ENCODE measurements around the gene DGKZ.

DGKZ gene

DNA sequence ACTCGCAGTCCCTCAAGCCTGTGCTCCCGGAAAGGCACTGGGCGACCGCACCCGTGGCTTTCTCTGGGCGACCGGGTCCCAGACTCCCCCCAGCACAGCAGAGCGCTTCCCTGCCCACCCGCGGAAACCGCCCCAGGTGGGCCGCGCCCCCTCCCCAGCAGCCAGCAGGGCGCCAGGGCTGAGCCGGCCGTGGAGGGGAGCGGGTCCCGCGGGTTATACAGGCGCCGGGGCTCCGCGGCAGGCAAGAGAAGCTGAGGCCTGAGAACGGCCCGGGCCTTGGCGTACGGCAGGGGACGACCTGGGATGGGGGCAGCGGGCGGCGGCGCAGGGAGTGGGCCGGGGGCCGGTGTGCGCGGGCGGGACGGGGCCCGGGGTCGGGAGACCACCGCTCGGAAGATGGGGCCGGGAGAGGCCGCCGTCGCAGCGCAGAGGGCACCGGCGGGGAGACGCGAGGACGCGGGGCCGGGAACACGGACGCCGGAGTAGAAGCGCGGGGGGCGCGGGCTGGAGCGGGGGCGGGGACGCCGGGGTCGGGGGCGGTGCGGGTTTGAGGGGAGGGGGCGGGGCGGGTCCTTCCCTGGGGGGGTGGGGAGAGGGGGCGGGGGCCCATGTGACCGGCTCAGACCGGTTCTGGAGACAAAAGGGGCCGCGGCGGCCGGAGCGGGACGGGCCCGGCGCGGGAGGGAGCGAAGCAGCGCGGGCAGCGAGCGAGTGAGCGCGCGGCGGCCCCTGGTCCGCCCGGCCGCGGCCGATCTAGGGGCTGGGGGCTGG lies 34.0 kb downstream of the DGKZ start, which contains the start of gene MDK:
MDK (plus strand) TSS at position 622 of the 771 bp plus-strand sequence. CDS start 389 bp downstream, outside the sequence.
- TF ChIP-seq ZFX (IDR thresholded peaks at IDR 0.05), result no peak
- TF ChIP-seq, protein P1, sequence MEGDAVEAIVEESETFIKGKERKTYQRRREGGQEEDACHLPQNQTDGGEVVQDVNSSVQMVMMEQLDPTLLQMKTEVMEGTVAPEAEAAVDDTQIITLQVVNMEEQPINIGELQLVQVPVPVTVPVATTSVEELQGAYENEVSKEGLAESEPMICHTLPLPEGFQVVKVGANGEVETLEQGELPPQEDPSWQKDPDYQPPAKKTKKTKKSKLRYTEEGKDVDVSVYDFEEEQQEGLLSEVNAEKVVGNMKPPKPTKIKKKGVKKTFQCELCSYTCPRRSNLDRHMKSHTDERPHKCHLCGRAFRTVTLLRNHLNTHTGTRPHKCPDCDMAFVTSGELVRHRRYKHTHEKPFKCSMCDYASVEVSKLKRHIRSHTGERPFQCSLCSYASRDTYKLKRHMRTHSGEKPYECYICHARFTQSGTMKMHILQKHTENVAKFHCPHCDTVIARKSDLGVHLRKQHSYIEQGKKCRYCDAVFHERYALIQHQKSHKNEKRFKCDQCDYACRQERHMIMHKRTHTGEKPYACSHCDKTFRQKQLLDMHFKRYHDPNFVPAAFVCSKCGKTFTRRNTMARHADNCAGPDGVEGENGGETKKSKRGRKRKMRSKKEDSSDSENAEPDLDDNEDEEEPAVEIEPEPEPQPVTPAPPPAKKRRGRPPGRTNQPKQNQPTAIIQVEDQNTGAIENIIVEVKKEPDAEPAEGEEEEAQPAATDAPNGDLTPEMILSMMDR (conservative IDR thresholded peaks at IDR 0.05), result no peak
- H3K27ac ChIP-seq, result peak within 1 kb of the TSS; percentile 41

DNA sequence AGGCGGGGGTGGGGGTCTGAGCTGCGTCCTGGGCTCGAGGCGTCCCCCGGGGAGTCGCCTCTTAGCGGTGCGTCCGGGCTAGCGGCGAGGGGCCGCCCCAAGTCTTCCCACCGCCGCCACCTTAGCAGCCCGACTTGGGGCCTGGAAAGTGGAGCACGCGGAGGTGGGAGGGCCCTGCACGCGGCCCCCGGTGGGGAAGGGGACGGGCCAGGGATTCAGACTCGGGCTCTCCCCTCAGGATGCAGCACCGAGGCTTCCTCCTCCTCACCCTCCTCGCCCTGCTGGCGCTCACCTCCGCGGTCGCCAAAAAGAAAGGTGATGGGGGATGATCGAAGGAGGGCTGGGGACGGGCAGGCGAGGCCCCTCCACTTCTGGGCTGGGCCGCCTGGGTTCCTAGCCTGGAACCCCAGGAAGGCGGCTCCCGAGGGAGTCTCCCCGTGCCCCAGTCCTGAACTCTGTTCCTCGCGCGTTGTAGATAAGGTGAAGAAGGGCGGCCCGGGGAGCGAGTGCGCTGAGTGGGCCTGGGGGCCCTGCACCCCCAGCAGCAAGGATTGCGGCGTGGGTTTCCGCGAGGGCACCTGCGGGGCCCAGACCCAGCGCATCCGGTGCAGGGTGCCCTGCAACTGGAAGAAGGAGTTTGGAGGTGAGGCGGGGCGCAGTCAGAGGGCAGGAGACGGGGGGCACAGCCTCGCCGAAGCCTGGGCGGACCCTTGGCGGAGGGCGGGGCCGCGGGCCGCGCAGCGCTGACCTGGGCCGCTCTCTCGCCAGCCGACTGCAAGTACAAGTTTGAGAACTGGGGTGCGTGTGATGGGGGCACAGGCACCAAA lies 34.8 kb downstream of the DGKZ start:
- TF ChIP-seq ZFX (IDR thresholded peaks at IDR 0.05), result peak; percentile 35; the same call in 1 of the 2 replicates
- TF ChIP-seq, protein P1 (conservative IDR thresholded peaks at IDR 0.05), result no peak
- H3K27ac ChIP-seq, result peak overlapping the region; percentile 41

DNA sequence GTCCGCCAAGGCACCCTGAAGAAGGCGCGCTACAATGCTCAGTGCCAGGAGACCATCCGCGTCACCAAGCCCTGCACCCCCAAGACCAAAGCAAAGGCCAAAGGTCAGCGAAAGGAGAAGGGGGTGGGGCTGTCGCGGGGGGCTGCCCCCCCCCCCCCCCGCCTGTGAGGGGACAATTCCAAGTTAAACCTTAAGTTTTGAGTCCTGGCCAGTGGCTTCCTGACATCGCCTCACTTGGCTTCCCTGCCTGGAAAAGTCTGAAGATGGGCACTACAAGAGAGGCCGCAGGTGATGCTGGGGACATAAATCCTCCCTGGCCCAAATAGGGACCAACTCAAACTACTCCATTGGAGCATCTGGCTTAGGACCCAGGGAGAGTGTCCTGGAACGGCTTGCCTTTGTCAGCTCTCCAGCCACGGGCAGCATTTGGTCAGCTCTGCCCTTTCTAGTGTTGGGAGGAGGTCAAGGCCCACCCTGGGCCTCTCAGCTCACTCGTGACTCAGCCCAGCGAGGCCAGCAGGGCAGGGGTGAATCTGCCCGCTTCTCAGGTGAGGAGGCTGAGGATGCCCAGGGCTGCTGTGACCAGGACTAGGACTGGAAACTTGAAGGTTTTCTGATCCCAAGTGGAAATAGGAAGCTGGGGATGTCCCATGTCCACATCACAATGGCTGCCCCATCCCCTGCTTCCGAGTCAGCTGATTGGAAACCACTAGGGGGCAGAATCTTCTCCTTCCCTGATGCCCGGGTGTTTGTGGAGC lies 35.6 kb downstream of the DGKZ start:
- no peak overlapping the region; the same call in 1 of the 2 replicates for H3K27ac ChIP-seq
- no peak for TF ChIP-seq ZFX (IDR thresholded peaks at IDR 0.05)
- TF ChIP-seq, protein P1 (conservative IDR thresholded peaks at IDR 0.05), result peak; percentile 84

DNA sequence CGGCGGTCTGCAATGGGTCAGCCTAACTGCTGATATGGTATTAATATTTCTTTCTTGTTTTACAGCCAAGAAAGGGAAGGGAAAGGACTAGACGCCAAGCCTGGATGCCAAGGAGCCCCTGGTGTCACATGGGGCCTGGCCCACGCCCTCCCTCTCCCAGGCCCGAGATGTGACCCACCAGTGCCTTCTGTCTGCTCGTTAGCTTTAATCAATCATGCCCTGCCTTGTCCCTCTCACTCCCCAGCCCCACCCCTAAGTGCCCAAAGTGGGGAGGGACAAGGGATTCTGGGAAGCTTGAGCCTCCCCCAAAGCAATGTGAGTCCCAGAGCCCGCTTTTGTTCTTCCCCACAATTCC lies 36.1 kb downstream of the DGKZ start:
- H3K27ac ChIP-seq, result no peak overlapping the region
- TF ChIP-seq, protein P1 (conservative IDR thresholded peaks at IDR 0.05), result peak; percentile 61
- no peak for TF ChIP-seq ZFX (IDR thresholded peaks at IDR 0.05)

DNA sequence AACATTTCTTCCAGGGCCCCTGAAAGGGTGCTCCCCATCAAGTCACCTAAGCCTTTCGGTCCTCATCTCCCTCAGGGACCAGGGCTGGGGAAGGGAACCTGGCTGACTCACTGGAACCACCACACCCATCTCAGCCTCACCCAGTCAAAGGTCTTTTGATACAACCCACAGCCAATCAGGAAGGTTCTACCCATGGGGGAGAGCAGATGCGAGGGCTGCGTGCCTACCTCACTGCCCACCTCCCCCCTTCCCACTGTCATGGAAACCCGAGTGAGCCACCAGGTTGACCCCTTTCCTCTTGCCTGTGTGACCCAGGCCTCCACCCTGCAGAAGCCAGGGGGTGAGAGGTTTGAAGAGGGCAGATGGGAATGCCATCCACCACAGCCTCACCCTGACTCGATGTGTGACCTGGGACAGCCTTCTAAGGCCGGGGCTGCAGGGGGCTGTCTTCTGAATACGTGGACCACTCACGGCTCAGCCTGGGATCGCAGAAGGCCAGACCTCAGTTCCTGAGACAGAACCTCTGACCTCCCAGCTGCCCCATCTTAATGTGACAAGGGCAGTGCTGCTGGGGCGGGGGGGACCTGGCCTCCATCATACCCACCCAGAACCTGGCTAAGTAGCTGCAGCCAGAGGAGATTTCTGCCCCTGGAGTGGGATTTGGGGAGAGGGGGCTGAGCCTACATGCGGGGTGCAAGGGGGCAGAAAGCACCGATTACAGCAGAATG lies 36.9 kb downstream of the DGKZ start:
- H3K27ac ChIP-seq, result no peak overlapping the region
- TF ChIP-seq, protein P1 (conservative IDR thresholded peaks at IDR 0.05), result no peak
- TF ChIP-seq ZFX (IDR thresholded peaks at IDR 0.05), result no peak

DNA sequence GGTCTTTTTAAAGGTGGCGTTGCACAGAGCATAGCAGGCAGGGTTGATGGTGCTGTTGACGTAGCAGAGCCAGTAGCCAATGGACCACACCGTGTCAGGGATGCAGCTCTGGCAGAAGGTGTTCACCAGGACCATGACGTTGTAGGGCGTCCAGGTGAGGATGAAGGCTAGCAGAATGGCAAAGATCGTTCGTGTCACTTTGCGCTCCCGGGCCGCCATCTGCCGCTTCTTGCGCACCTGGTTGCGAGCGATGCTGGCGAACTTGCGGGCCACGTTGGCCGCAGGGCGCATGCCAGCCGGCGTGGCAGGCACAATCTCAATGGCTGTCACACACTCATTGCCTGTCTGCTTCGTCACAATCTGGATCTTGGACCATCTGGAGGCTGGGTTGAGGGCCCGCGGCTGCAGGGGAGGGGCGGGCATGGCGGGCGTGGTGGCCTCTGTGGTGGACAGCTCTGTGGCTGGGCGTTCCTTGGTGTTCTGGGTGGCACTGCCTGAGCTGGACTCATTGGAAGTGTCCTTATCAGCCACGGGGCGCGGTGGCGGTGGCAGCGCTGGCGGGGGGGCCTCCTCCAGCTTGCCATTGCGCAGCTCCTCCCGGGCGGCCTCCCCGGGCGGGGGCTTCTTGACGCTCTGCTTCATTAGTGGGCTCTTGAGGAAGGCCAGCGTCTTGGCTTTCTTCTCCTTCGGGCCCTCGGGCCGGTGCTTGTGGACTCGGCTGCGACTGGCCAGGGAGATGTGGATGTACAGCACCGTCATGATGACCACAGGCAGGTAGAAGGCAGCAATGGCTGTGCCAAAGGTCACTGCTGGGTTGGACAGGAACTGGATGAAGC lies 38.1 kb downstream of the DGKZ start:
- no peak overlapping the region for H3K27ac ChIP-seq
- TF ChIP-seq, protein P1 (conservative IDR thresholded peaks at IDR 0.05), result no peak
- TF ChIP-seq ZFX (IDR thresholded peaks at IDR 0.05), result no peak
